Calu3 (cell line): ENCODE measurements around the gene SERPIND1. TPM values are rescaled to one million over a fixed set of nuclear protein-coding genes. Genes with fewer than 3 reads are reported as not detected.

Experiments
- BruUV-seq: library from RNA; stranded (reverse); fragments of 400-500 nt; replicated peaks from 2 replicates; lab custom pipeline; 2021; lab: Mats Ljungman, UMichigan
- CTCF ChIA-PET: fragments of 300-600 bp; sonication (Branson Sonifier 250); formaldehyde crosslinking; loops from one replicate; lab custom pipeline; 2022; ENCODE audit warnings: antibody characterized with exemption; lab: Charles Lee
- DNase-seq: peaks from one replicate; pipeline ENCODE4 v3.0.0; 2022
- H3K27ac Mint-ChIP-seq: one replicate; pipeline ENCODE4 v1.8.0; 2022; ENCODE audit warnings: mixed read lengths; ENCODE audit not compliant: unreplicated experiment
- H3K27me3 Mint-ChIP-seq: one replicate; pipeline ENCODE4 v1.8.0; 2022; ENCODE audit warnings: mixed read lengths; ENCODE audit not compliant: unreplicated experiment
- H3K36me3 Mint-ChIP-seq: one replicate; pipeline ENCODE4 v1.8.0; 2022; ENCODE audit warnings: mild to moderate bottlenecking, moderate library complexity, mixed read lengths; ENCODE audit not compliant: insufficient read depth, unreplicated experiment
- H3K4me1 Mint-ChIP-seq: one replicate; pipeline ENCODE4 v1.8.0; 2022; ENCODE audit warnings: mild to moderate bottlenecking, low read depth, mixed read lengths; ENCODE audit not compliant: unreplicated experiment
- H3K4me3 Mint-ChIP-seq: one replicate; pipeline ENCODE4 v1.8.0; 2022; ENCODE audit warnings: mild to moderate bottlenecking, low read depth, moderate library complexity, mixed read lengths; ENCODE audit not compliant: unreplicated experiment
- H3K9me3 Mint-ChIP-seq: one replicate; pipeline ENCODE4 v1.8.0; 2022; ENCODE audit warnings: low read depth, mixed read lengths; ENCODE audit not compliant: unreplicated experiment
- CTCF ChIP-seq: fragments of 200-600 bp; IDR thresholded peaks from one replicate; pipeline ENCODE4 v1.8.0; 2022; ENCODE audit warnings: antibody characterized with exemption; ENCODE audit not compliant: unreplicated experiment
- intact Hi-C: fragments of 100-400 bp; cut with micrococcal nuclease; formaldehyde crosslinking; loops from one replicate; pipeline ENCODE4 v1.10.0; 2022; ENCODE audit not compliant: unreplicated experiment
- total RNA-seq: library from RNA; stranded (reverse); gene quantifications from 2 replicates; pipeline ENCODE4 v1.2.3, GENCODE V29; 2022

The SERPIND1 gene
- total RNA-seq, 1 experiment from 2014 or later: not detected

GRCh38 chr22:20813056-20813455 is 39.1 kb downstream of the SERPIND1 start:
- Mint-ChIP-seq H3K4me3 (no peak overlapping the region), H3K27ac (no peak overlapping the region), H3K27me3 (no peaks in the 10 kb centered on the region), H3K4me1 (no peaks in the 10 kb centered on the region), H3K9me3 (no peaks in the 10 kb centered on the region), H3K36me3 (peaks cover 38% of the 10 kb centered on the region)
- no peak for DNase-seq
- no peak for TF ChIP-seq CTCF
- intact Hi-C loops: no loop called here
- CTCF ChIA-PET: no interaction called here
- no TSS peak for BruUV-seq

- CTCF ChIA-PET: no interaction called here
- DNase-seq: no peak
- BruUV-seq: no TSS peak
- intact Hi-C loops: no loop called here
- Mint-ChIP-seq H3K9me3 (no peaks in the 10 kb centered on the region), H3K4me1 (no peaks in the 10 kb centered on the region), H3K27me3 (no peaks in the 10 kb centered on the region), H3K36me3 (peaks cover 38% of the 10 kb centered on the region), H3K27ac (no peak overlapping the region), H3K4me3 (no peak overlapping the region)
- TF ChIP-seq CTCF: no peak
Measured at GRCh38 chr22:20814221-20814808, 40.4 kb downstream of the SERPIND1 start.

GRCh38 chr22:20815477-20816050 is 41.7 kb downstream of the SERPIND1 start:
- DNase-seq: no peak
- no TSS peak for BruUV-seq
- no peaks in the 10 kb centered on the region for H3K27me3 Mint-ChIP-seq
- no peak overlapping the region for H3K27ac Mint-ChIP-seq
- intact Hi-C loops: no loop called here
- no peaks in the 10 kb centered on the region for H3K9me3 Mint-ChIP-seq
- no peak overlapping the region for H3K4me3 Mint-ChIP-seq
- TF ChIP-seq CTCF: no peak
- H3K36me3 Mint-ChIP-seq: peaks cover 38% of the 10 kb centered on the region
- CTCF ChIA-PET: interaction anchor here (0.6 to 0.7 kb wide), 2 partner anchors 115 to 1059 kb away, joined by 3 to 8 read pairs; no protein-coding TSS in a partner anchor
- H3K4me1 Mint-ChIP-seq: no peaks in the 10 kb centered on the region

- Mint-ChIP-seq H3K27ac (no peak overlapping the region), H3K27me3 (no peaks in the 10 kb centered on the region), H3K4me1 (no peaks in the 10 kb centered on the region), H3K9me3 (no peaks in the 10 kb centered on the region), H3K36me3 (peaks cover 32% of the 10 kb centered on the region), H3K4me3 (no peak overlapping the region)
- CTCF ChIA-PET: no interaction called here
- intact Hi-C loops: no loop called here
- no TSS peak for BruUV-seq
- DNase-seq: no peak
- TF ChIP-seq CTCF: no peak
Measured at GRCh38 chr22:20816559-20816958, 42.6 kb downstream of the SERPIND1 start.
